NAMALWA (cell line): ENCODE data around the gene PARP4.
"Not testable (repeated sequence)": the region's sequence is repeated elsewhere in the genome, so short reads cannot be mapped to it uniquely, and the experiment has no call there.

Experiments used
- DNase-seq: peaks from one replicate; pipeline ENCODE4 v3.0.0-alpha.2; 2015; ENCODE audit warnings: low spot score

Gene PARP4

GRCh38 chr13:24512197-24512907, at the start of gene PARP4:
Gene PARP4 (minus strand): TSS chr13:24512778. CDS start chr13:24503776, 9,002 bp downstream.
- peak; percentile 83 for DNase-seq

- DNase-seq = not testable (repeated sequence)
These were observed 48.1 kb upstream of the PARP4 start for GRCh38 chr13:24560579-24561187.

DNA sequence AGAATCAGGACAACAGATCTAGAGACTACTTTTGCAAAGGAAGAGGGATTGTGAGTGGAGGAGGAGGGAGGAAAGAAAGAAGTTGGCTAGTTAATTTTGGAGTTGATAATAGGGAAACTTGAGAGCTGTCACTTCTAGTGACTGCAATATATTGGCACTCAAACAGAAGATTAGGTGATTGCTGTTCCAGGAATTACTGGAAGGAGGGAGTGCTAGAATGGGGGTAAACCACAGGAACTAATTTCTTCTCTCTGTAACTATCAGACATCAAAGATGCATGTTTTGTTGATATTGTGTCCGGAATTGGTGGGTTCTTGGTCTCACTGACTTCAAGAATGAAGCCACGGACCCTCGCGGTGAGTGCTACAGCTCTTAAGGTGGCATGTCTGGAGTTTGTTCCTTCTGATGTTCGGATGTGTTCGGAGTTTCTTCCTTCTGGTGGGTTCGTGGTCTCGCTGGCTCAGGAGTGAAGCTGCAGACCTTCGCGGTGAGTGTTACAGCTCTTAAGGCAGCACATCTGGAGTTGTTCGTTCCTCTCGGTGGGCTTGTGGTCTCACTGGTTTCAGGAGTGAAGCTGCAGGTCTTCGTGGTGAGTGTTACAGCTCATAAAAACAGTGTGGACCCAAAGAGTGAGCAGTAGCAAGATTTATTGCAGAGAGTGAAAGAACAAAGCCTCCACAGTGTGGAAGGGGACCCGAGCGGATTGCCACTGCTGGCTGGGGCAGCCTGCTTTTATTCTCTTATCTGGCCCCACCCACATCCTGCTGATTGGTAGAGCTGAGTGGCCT, 47.0 kb upstream of the PARP4 start:
- DNase-seq = not testable (repeated sequence)

DNA sequence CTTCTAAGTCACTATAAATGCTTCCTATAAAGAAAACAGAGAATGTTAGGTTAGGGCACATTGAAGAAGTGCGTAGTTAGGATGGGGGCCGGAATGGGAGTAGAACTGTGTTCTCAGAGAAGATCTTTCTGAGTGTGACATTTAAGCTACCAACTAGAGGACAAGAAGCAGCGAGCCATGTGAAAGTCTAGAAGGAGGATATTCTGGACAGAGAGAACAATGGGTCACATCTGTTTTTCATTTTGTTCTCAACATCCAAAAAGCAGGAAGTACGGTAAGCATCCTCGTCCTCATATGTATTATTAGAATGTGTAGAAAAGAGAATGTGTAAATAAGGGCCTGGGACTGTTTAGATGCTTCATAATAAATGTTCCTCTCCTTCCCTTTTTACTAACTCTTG, 44.5 kb upstream of the PARP4 start:
- DNase-seq = no peak

GRCh38 chr13:24553892-24554291, 41.3 kb upstream of the PARP4 start:
- not testable (repeated sequence) for DNase-seq

- not testable (repeated sequence) for DNase-seq
These were observed 29.1 kb upstream of the PARP4 start for GRCh38 chr13:24541476-24542352.

GRCh38 chr13:24541127-24541475, 28.5 kb upstream of the PARP4 start:
- DNase-seq = no peak

GRCh38 chr13:24540236-24541126, 27.9 kb upstream of the PARP4 start:
- DNase-seq = no peak

DNA sequence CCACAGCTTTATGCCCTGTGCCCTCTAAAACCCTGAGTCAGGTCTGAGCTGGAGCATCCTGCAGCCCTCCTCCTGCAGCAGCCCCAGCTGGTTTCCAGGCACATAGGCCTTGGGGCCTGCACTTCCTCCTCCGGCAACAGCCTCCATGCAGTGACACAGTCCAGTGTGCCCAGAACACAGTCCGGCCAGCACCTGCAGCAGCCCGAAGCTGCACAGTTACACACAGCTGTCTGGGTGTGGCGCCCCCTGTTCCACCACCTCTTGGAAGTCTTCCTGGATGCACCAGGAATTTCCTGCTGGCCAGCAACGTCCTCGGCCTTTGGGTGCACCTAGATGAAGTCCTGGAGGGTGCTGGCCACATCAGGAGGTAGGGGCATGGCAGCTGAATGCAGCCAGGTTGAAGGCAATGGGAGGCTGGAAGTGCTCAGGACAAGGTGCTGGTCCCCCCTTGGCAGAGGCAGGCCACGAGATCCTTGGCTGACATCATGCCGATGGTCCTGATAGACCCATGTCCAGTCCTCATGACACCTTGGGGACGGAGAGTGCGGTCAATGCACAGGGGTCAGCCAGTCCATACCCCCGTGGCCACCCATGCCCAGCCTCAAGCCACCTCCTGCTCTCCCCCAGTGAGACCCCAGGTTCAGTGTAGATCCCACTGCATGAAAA, 27.1 kb upstream of the PARP4 start:
- DNase-seq = no peak

- no peak for DNase-seq
These were observed 16.9 kb upstream of the PARP4 start for GRCh38 chr13:24529478-24529877.

DNA sequence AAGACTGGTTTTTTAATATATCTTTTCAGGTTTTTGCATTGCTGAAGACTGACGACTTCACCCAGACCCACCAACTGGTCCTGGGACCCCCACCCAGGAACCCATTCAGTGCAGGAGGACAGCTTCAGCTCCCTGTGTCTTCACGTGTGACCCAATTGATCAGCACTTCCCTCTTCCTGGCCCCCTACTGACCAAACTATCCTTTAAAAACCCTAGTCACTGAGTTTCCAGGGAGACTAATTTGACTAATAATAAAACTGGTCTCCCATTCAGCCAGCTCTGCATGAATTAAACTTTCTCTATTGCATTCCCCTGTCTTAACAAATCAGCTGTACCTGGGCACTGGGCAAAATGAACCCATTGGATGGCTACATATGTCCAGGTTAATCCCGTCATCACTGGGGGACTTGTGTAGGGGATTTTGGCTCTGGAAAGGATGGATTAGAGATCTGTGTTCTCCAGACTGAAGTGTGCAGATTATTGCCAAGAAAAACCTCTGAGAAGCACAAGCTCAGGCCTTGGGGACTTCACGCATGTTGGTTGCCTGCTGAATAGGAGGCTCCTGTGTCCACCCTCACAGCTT, 16.3 kb upstream of the PARP4 start:
- DNase-seq = no peak

DNA sequence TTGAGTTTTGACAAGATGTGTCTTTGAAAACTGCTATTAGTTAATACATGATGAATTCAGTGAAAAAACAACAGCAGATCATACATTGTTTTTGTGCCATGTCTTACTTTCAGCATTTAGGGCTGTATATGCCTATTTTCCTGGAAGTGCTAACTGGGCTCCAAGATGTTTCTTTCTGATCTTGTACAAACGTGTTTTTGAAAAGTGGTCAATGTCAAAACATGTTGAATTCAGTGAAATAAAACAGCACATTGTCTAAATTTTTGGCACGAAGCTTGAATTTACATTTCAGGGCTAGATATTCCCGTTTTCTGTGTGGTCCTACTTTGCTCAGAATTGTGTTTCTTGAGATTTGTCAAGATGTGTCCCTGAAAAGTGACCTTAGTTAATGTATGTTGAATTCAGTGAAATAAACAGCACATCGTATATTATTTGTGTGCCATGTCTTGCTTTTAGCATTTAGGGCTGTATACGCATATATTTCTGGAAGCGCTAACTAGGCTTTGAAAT, 14.7 kb upstream of the PARP4 start:
- no peak for DNase-seq

- DNase-seq = no peak
These were observed 8.2 kb upstream of the PARP4 start for GRCh38 chr13:24520733-24521132.

DNA sequence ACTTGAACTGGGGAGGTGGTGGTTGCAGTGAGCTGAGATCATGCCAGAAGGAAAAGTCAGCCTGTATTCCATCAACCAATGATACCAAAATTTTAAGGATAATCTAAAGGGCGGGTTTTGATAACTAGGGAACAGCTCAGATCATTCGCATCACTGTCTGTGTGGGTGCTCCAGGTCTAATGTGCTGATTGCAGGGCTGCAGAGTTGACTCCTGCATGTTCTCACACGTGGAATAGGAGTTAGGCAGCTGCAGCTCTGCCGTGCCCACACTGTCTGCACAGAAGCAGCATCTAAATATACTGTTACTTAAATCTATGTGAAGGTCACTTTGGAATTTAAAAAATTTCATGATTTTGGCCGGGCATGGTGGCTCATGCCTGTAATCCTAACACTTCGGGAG, 4.3 kb upstream of the PARP4 start:
- DNase-seq = no peak

DNA sequence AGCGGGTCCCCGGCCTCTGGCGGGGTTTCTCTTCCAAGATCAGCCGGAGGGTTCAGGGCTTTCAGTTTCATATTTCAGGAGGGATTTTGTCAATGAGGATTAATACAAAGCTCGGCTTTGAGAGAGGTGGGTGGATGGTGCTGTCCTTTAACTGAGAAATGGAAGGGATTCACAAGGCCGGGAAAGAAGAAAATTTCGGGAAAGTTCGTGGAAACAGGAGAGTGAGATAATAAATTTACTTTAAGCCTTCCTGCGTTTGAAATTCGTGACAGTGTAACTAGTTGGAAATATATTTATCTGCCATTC, 283 bp upstream of the PARP4 start:
- no peak for DNase-seq

DNA sequence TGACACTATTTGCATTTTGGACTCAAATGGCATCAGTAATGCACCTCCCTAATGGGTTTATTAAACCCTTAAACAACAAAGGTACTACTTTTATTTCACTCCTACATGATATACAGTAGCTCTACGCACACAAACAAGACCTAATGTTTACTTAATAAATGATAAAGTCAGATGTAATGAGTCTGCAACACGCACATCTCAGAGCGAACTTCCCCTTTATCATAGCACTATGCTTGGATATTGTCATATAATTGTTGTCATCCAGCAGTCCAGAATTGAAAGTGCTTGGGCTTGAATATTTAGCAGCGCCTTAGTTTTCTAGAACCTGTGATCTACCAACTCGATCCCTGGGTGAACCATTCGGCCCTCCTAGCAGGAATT, 772 bp downstream of the PARP4 start:
- peak; percentile 69 for DNase-seq

GRCh38 chr13:24511019-24511815, 1.4 kb downstream of the PARP4 start:
- DNase-seq = peak; percentile 81

GRCh38 chr13:24506698-24507335, 5.8 kb downstream of the PARP4 start:
- no peak for DNase-seq

DNA sequence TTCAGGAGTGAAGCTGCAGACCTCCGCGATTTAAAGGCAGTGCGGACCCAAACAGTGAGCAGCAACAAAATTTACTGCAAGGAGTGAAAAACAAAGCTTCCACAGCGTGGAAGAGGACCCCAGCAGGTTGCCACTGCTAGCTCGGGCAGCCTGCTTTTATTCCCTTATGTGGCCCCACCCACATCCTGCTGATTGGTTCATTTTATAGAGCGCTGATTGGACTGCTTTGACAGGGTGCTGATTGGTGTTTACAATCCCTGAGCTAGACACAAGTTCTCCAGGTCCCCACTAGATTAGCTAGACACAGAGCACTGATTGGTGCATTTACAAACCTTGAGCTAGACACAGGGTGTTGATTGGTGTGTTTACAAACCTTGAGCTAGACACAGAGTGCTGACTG, 6.3 kb downstream of the PARP4 start:
- DNase-seq = not testable (repeated sequence)
